Smooth muscle cell of the brain vasculature (primary cell): ENCODE results near the gene KCNJ16.
A peak's percentile ranks its signal among the peaks of the same experiment; 100 is the strongest.

Experiments
- DNase-seq: peaks from one replicate; pipeline ENCODE4 v3.0.0-alpha.2; 2012; ENCODE audit warnings: low read depth, low spot score

The KCNJ16 gene

GRCh38 chr17:70098030-70098429, 23.0 kb downstream of the KCNJ16 start:
- no peak for DNase-seq

DNA sequence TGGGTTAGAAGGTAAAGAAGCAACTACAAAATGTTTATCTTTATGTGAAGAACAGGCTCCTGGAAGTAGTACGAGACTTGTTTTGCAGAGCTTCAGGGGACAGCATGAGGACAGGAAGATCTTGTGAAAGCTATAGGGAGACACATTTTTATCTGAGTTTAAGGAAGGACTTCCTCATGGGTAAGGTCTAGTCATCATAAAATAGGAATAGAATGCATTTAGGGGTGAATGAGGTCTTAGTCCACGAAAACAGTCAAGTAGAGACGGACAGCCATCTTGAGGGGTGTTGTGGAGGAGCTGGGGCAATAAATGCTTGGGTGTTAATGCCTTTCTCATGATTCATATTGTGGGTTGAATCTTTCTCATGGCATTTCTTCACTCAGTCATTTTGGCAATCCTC, 24.3 kb downstream of the KCNJ16 start:
- no peak for DNase-seq

DNA sequence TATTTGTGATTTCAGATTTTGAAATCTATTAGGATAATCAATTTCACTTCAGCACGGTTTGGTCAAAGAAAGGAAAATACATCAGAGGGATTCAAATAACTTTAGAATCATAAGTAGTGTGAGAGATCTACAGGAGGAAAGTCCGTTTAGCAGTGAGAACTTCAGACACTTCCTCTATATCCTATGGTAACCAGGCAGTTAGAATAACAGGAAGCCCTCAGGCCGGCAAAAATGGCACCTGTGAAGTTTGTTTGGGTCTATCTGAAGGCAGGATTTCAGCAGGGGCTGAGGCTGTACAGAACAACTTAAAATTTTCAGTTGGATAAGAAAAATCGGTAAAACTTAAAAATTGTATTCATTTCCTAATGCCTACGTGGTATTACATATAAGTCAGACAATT, 24.9 kb downstream of the KCNJ16 start:
- no peak for DNase-seq

DNA sequence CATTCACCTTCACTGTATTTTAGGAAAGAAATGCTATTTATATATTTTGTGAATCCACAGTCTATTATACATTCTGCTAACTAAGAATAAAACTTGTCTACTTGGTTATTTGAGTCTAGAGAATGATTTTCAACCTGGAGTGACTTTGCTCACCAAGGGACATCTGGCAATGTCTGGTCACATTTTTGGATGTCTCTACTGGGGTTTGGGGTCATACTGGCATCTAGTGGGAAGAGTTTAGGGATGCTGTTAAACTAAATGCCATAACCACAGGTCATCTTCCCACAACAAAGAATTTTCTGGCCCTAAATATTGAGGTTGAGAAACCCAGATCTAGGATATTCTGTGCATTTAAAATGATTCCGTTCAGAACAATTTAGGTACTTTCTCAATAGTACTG, 26.0 kb downstream of the KCNJ16 start:
- no peak for DNase-seq

- no peak for DNase-seq
These were observed 27.5 kb downstream of the KCNJ16 start for GRCh38 chr17:70102531-70102930.

GRCh38 chr17:70104791-70105523, 29.9 kb downstream of the KCNJ16 start:
- DNase-seq, result no peak

DNA sequence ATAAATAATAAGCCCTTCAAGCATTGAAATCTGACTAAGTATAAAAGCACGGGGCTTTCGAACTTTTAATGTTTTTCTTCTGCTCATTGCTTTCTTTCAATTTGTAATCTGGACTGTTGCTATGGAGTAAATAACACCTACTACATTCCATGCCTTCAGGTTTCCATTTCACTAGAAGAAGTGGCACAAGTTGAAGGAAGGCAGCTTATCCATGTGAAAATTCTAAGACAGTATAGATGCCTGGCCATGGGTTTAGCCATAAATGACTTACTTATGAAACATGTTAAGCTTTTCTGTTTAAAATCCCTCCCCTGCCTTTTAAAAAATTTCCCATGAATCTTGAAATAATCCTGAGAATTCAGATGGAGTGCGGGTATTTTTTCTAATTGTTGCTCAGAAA, 30.6 kb downstream of the KCNJ16 start:
- no peak for DNase-seq

- no peak for DNase-seq
These were observed 31.5 kb downstream of the KCNJ16 start for GRCh38 chr17:70106551-70106950.

DNA sequence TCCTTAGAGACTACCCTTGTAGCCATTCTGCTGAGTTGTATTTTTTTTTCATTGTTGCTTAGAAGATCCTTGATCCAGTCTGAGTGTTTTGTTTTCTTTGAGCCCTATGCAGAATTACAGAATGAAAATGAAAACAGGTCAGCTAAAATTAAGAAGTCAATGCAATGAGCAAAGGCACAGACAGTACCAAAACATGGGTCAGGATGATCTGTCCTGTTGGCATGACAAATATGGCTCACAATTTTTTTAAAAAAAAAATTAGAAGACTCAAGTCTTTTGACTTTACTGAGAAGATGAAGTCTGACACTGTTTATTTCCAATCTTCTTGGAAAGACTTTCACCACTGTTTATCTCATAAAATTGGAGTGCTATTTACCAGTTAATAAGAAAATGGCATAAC, 32.4 kb downstream of the KCNJ16 start:
- DNase-seq, result no peak

- no peak for DNase-seq
These were observed 33.0 kb downstream of the KCNJ16 start for GRCh38 chr17:70107904-70108565.

DNA sequence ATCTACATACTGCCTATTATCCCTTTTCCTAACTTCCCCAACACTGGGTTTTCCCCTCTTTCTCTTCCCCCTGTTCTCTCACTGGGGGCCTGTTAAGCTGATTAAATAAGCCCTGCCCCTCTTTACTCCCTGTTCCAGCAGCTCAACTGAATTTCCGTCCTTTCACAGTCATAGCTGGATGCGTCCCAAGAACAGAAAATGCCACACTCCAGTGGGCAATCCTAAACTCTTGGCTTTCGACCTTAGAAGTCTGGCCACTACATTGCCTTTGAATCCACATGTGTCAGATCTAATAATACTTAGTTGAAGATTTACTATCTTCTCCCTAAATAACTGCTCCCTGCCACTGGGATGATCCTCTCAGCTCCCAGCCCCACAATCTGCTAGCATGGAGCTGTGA, 34.5 kb downstream of the KCNJ16 start:
- DNase-seq, result no peak

DNA sequence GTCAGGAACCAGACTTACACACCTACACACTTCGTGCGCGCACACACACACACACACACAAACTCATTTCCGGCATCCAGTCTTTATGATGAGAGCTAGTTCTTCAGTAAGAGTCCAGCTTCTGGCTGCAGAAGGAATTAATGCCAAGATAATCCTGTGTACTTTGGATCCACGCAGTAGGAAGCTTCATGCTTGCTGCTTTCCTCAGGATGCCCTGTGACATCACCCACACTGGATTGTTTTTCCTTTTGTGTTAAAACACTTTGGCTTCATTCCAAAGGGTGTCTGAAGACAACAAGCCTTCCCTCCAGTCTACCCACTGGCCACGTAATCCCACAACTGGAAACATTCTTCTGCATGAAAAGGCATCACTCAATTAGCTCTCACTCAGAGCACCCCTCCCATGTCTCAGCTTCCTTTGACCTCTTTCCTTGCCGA, 35.4 kb downstream of the KCNJ16 start:
- peak; percentile 92 for DNase-seq

DNA sequence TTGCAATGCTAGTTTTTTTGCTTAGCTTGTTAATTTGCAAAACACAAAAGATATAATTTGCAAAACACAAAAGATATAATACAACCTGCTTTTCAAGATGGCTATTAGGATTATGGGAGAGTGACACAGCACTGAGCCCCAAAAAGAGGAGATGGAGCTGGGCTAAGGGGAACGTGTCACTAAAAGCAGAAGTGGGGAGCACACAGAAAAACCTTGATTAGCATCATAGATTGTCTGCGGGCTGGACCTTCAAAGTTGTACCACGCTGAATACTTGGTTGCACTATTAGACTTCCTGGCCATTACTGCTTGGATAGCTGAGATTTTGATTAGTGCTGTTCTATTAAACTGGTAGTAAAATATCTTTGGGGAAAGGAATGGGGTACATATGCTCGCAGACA, 36.2 kb downstream of the KCNJ16 start:
- no peak for DNase-seq

- DNase-seq, result no peak
These were observed 39.4 kb downstream of the KCNJ16 start for GRCh38 chr17:70114405-70114804.

DNA sequence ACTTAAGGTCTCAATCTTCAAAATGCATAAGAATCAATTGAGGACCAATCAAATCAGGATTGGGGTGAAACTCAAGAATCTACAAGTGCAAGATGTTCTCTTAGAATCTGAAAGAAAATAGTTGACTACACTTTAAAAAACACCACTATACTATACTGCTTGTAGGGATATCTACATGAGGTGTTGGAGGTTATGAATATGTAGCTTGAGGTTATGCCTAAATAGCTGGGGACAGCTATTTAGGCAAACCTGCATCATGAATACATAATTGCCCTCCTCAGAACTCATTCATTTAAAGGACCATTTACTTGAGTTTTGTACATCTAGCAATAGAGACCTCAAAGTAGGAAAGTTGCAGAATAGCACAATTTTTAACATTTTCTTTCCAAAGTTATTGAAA, 40.1 kb downstream of the KCNJ16 start:
- no peak for DNase-seq

DNA sequence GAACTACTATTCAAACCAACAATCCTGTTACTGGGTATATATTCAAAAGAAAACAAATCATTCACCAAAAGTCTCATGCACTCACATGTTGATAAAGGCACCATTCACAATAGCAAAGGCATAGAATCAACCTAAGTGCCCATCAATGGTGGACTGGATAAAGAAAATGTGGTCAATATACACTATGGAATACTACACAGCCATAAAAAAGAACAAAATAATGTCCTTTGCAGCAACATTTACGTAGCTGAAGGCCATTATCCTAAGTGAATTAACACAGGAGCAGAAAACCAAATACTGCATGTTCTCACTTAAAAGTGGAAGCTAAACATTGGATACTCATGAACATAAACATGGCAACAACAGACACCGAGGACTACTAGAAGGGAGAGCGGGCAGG, 41.9 kb downstream of the KCNJ16 start:
- no peak for DNase-seq

GRCh38 chr17:70119545-70119944, 44.5 kb downstream of the KCNJ16 start:
- DNase-seq, result no peak

DNA sequence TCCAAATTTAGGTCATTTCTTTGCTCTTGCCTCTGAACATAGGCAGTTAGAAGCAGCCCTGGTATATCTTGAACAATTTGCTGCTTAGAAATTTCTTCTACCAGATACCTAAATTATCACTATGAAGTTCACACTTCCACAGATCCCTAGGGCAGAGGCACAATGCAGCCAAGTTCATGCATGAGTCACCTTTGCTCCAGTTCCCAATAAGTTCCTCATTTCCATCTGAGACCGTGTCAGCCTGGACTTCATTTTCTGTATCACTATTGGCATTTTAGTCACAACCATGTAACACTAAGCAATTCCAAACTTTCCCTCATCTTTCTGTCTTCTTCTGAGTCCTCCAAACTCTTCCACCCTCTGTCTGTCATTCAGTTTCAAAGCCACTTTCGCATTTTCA, 45.0 kb downstream of the KCNJ16 start:
- DNase-seq, result no peak

GRCh38 chr17:70120425-70120824, 45.4 kb downstream of the KCNJ16 start:
- DNase-seq, result no peak

DNA sequence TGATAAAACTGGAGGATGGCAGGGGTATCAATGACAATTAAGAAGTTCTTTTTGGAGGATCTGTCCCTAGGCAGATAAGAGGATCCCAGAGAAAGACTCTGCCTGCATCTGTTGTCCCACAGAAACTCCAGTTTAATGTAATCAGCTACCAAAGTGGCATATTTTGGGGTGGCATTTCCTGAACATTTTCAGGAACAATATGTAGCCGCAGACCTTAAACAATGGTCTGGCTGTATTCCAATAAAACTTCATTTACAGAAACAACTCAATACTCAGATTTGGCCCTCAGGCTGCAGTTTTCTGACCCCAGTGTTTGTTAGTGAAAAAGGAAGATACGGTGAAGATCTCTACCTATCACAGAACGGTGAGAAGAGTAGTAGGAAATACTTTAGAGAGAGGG, 46.1 kb downstream of the KCNJ16 start:
- no peak for DNase-seq

- DNase-seq, result no peak
These were observed 48.2 kb downstream of the KCNJ16 start for GRCh38 chr17:70123193-70123592.

- no peak for DNase-seq
These were observed 49.7 kb downstream of the KCNJ16 start for GRCh38 chr17:70124723-70125122.

DNA sequence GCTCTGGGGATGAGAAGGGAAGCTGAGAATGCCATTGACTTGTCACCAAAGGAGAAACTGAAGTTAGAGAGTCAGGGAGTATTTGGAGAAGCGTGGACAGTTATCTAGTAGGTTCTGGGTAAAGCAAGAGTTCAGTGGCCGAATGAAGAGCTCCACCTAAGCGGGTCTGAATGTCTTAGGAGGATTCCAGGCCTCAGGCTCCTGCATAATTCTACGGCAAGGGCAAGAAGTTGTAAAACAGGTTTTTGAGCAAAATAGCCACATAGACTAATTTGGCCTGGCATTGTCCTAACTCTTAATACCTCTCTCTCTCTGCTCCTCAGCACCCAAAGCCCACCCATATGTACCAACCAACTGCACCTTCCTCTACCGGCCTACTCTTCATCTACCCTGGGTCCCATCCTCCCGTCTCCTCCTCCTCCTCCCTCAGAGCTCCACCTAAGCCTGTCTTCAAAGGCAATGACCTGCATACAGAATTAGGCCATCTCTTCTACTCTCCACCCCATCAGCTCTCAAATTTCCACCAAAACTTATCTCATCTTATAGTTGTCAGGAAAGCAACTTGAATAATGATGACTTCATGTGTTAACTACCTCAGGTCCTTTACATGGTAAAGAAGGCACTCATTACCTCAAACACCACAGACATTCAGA, 52.3 kb downstream of the KCNJ16 start:
- no peak for DNase-seq
